Measurements from ENCODE around the gene SLC39A11.
"Not testable (repeated sequence)": the region's sequence is repeated elsewhere in the genome, so short reads cannot be mapped to it uniquely, and the experiment has no call there.

Gene SLC39A11

GRCh38 chr17:72947475-72947874 lies 145.0 kb downstream of the SLC39A11 start:
- no peak for DNase-seq (ENCODE audit: low read depth)

- DNase-seq (ENCODE audit: low read depth), result no peak
These were observed 145.8 kb downstream of the SLC39A11 start for GRCh38 chr17:72946696-72947095.

GRCh38 chr17:72946156-72946555 lies 146.3 kb downstream of the SLC39A11 start:
- DNase-seq (ENCODE audit: low read depth), result no peak

GRCh38 chr17:72945473-72945872 lies 147.0 kb downstream of the SLC39A11 start:
- no peak for DNase-seq (ENCODE audit: low read depth)

- DNase-seq (ENCODE audit: low read depth), result no peak
These were observed 148.4 kb downstream of the SLC39A11 start for GRCh38 chr17:72943826-72944689.

GRCh38 chr17:72942579-72942978 lies 149.9 kb downstream of the SLC39A11 start:
- DNase-seq (ENCODE audit: low read depth), result no peak

GRCh38 chr17:72940496-72940895 lies 152.0 kb downstream of the SLC39A11 start:
- DNase-seq (ENCODE audit: low read depth), result no peak

- no peak for DNase-seq (ENCODE audit: low read depth)
These were observed 154.0 kb downstream of the SLC39A11 start for GRCh38 chr17:72938482-72938881.

- DNase-seq (ENCODE audit: low read depth), result peak; percentile 48
These were observed 154.8 kb downstream of the SLC39A11 start for GRCh38 chr17:72937707-72938106.

- not testable (repeated sequence) for DNase-seq (ENCODE audit: low read depth)
These were observed 155.2 kb downstream of the SLC39A11 start for GRCh38 chr17:72937254-72937653.

- DNase-seq (ENCODE audit: low read depth), result no peak
These were observed 156.5 kb downstream of the SLC39A11 start for GRCh38 chr17:72935984-72936383.

- DNase-seq (ENCODE audit: low read depth), result no peak
These were observed 157.6 kb downstream of the SLC39A11 start for GRCh38 chr17:72934927-72935326.

GRCh38 chr17:72931635-72932034 lies 160.9 kb downstream of the SLC39A11 start:
- DNase-seq (ENCODE audit: low read depth), result no peak

- no peak for DNase-seq (ENCODE audit: low read depth)
These were observed 161.3 kb downstream of the SLC39A11 start for GRCh38 chr17:72931163-72931562.

GRCh38 chr17:72930031-72930430 lies 162.5 kb downstream of the SLC39A11 start:
- no peak for DNase-seq (ENCODE audit: low read depth)

GRCh38 chr17:72928454-72929136 lies 163.9 kb downstream of the SLC39A11 start:
- no peak for DNase-seq (ENCODE audit: low read depth)

GRCh38 chr17:72927760-72928159 lies 164.7 kb downstream of the SLC39A11 start:
- no peak for DNase-seq (ENCODE audit: low read depth)

- DNase-seq (ENCODE audit: low read depth), result peak; percentile 11
These were observed 165.3 kb downstream of the SLC39A11 start for GRCh38 chr17:72927146-72927545.

GRCh38 chr17:72926171-72926570 lies 166.3 kb downstream of the SLC39A11 start:
- no peak for DNase-seq (ENCODE audit: low read depth)

- DNase-seq (ENCODE audit: low read depth), result no peak
These were observed 168.3 kb downstream of the SLC39A11 start for GRCh38 chr17:72924196-72924595.

GRCh38 chr17:72922219-72922618 lies 170.3 kb downstream of the SLC39A11 start:
- DNase-seq (ENCODE audit: low read depth), result no peak

- DNase-seq (ENCODE audit: low read depth), result no peak
These were observed 171.0 kb downstream of the SLC39A11 start for GRCh38 chr17:72921347-72922054.

GRCh38 chr17:72920513-72920912 lies 172.0 kb downstream of the SLC39A11 start:
- no peak for DNase-seq (ENCODE audit: low read depth)
